Measurements from ENCODE around the gene PEX12. TPM values are rescaled to one million over a fixed set of nuclear protein-coding genes. Genes with fewer than 3 reads are reported as not detected.
A peak's percentile ranks its signal among the peaks of the same experiment; 100 is the strongest.

Gene PEX12
- total RNA-seq, result 9.0 and 9.8 TPM in 2 replicates

DNA sequence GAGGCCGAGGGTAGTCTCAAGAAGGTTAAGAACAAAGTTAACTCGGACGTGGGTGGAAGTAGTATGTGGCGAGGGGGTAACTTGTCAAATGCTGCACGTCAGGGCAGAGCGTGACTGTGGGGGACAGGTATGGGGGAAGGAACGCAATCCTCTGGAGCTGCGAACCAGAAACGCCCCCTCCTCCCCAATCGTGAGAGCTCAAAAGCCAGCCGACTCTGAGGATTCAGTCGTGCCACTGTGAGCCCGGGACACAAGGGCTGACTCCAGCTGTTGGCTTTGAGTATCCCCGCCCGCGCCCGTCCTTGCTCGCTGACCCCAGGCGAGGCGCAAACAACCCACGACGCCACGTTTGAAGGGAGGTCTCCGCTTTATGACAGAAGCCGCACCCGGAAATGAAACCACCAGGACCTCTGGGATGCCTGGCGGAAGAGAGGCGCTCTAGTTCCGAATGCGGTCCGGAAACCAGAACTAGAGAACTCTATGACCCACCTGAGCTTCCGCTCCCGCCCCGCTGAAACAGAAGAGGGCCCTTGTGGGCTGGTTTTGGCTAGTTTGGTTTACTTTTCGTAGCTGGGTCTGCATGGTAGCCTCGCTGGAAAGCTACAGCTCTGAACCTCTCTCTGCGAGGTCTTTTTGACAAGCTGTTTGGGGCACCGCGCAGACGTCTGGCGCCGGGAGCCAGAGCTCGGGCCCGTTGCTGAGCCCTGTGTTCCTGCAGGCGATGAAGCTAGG, at the start of gene PEX12:
TSS of gene PEX12 (minus strand) at position 375 of the 732 bp plus-strand sequence. CDS start 550 bp downstream, outside the sequence.

GRCh38 chr17:35587074-35587961, 8.9 kb upstream of the PEX12 start, which contains the start of gene AP2B1:
Gene AP2B1 (plus strand): TSS chr17:35587322. CDS start chr17:35594031, 6,709 bp downstream.

DNA sequence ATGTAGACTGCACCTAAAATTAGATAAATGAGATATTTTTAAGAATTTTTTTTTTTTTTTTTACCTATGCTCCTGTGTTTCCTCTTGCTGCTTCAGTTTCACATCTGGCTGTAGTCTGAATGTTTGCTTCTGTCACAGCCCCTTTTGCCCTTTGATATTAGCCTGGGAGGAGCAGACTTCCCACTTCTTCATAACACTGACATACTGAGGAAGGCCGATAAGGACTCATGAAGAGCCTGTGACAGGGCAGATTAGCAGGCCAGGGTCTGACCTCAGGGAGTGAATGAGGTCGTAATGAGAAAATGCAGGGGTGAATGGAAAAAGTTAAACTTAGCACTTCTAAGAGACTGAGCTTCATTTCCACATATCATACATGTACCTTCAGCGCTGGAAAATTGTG, 17.7 kb downstream of the PEX12 start, which contains the start of gene SLFN14:
TSS of gene SLFN14 (minus strand) at position 117 of the 400 bp plus-strand sequence. CDS start 2,757 bp downstream, outside the sequence.

DNA sequence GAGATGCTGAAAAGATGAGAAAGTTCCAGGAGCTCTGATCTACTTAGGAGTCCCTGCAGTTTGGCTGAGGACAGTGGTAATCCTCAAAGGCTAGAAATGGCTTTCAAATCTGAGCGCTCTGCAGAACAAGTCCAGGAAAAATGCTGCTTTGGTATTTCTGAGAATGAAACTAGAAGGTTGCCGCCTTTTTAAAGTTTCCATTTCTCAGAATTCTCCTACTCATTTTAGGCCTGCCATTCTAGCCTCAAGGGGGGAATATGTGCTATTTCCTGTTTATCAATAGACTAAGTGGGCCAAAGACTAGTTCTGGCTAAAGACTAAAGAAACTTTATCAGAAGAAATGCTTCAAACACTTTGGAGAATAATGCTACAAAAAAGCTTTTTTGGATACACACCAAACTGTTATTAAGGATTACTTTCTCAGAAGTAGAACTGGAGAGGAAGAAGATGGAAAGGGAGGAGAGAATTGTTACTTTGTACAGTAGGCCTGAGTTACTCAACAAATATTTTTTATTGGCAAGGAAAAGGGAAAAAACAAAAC, 40.7 kb downstream of the PEX12 start, which contains the start of gene SLFN12L:
TSS of gene SLFN12L (minus strand) at position 78 of the 541 bp plus-strand sequence. CDS start 15,314 bp downstream, outside the sequence.

Small RNA genes lying within 50 kb of the gene (small RNA-seq; reads per million reads assigned to genes)
- not detected for gene AC004134.1
- 0.14 reads per million for gene AC015911.1
- 16.6 reads per million, percentile 96 among the genes with 10 or more reads in this experiment for gene SNORD7

Other genes starting within 250 kb of the PEX12 start
- gene SLFN11, start 204.9 kb downstream of the PEX12 start, total RNA-seq, result 0.22 and 0.39 TPM in 2 replicates
- gene SLFN12, start 146.1 kb downstream of the PEX12 start, total RNA-seq, result 27.5 and 45.8 TPM in 2 replicates
- gene SLFN13, start 129.8 kb downstream of the PEX12 start, total RNA-seq, result 6.7 and 8.9 TPM in 2 replicates
- gene SLFN12L, start 40.9 kb downstream of the PEX12 start, total RNA-seq, result not detected in 2 replicates
- gene SLFN14, start 17.8 kb downstream of the PEX12 start, total RNA-seq, result not detected in 2 replicates
- 146 and 182 TPM in 2 replicates for gene AP2B1, start 8.8 kb upstream of the PEX12 start, total RNA-seq
- gene RASL10B, start 153.1 kb upstream of the PEX12 start, total RNA-seq, result 0.39 and 0.65 TPM in 2 replicates
- gene GAS2L2, start 174.7 kb upstream of the PEX12 start, total RNA-seq, result not detected in 2 replicates
- gene C17orf50, start 182.3 kb upstream of the PEX12 start, total RNA-seq, result not detected in 2 replicates
- gene MMP28, start 217.1 kb upstream of the PEX12 start, total RNA-seq, result 0.79 and 2.7 TPM in 2 replicates
- 36.5 and 57.6 TPM in 2 replicates for gene TAF15, start 230.9 kb upstream of the PEX12 start, total RNA-seq